Breast epithelium (tissue), 4 donors: ENCODE data around the gene MCU. TPM values are rescaled to one million over a fixed set of nuclear protein-coding genes. Genes with fewer than 3 reads are reported as not detected.

Source experiments
- DNase-seq, 2 donors: peaks; one replicate each; pipeline ENCODE4 v3.0.0-alpha.2; 2019; ENCODE audit warnings: low spot score in 2 of 2
- H3K27ac ChIP-seq, 2 donors: fragments of 200-600 bp; sonication (generic) in 1 of 2; one replicate each; pipeline ENCODE4 v1.5.1; 2016 to 2019; ENCODE audit warnings: mild to moderate bottlenecking in 1 of 2
- H3K27me3 ChIP-seq, 2 donors: fragments of 200-600 bp; sonication (generic) in 1 of 2; one replicate each; pipeline versions ENCODE4 v1.5.1 to v1.6.0; 2017 to 2019; ENCODE audit warnings: control low read depth in 1 of 2, mild to moderate bottlenecking in 1 of 2
- H3K36me3 ChIP-seq: fragments of 200-600 bp; one replicate; pipeline ENCODE4 v1.5.1; 2019
- H3K4me1 ChIP-seq, 2 donors: fragments of 200-600 bp; sonication (generic); one replicate each; pipeline ENCODE4 v1.5.1; 2016 to 2019; ENCODE audit warnings: control low read depth in 1 of 2
- H3K4me3 ChIP-seq, 3 donors: fragments of 200-600 bp; sonication (generic); 1 replicate in 2 of 3; 2 replicates in 1 of 3; pipeline ENCODE4 v1.5.1; 2016 to 2019; ENCODE audit warnings: mild to moderate bottlenecking in 3 of 3, moderate library complexity in 2 of 3
- H3K9me3 ChIP-seq, 2 donors: fragments of 200-600 bp; sonication (generic) in 1 of 2; one replicate each; pipeline ENCODE4 v1.5.1; 2016 to 2019; ENCODE audit warnings: control low read depth in 1 of 2
- POLR2A ChIP-seq: fragments of 450-650 bp; IDR thresholded peaks from one replicate; pipeline ENCODE4 v1.6.1; 2016; ENCODE audit warnings: antibody characterized with exemption, mild to moderate bottlenecking, moderate library complexity
- POLR2AphosphoS5 ChIP-seq, 3 donors: sonication (generic); formaldehyde crosslinking; IDR thresholded peaks; one replicate each; pipeline ENCODE4 v1.6.1; 2017; ENCODE audit warnings: antibody characterized with exemption in 3 of 3
- intact Hi-C: fragments of 100-400 bp; cut with DNase I; formaldehyde crosslinking; loops from one replicate; pipeline ENCODE4 v1.15.1; 2023; ENCODE audit warnings: low total_unique reads
- total RNA-seq, 3 donors: library from RNA; depleted of rRNA; stranded (reverse); fragments of >200 nt; gene quantifications; one replicate each; pipeline ENCODE4 v1.1.0, GENCODE V29; 2016
- TF ChIP-seq, protein P1 (sequence below), 3 donors: fragments of 450-650 bp; IDR thresholded peaks; one replicate each; pipeline ENCODE4 v1.5.1; 2016 to 2017; ENCODE audit warnings: antibody characterized with exemption in 3 of 3, mild to moderate bottlenecking in 3 of 3, moderate library complexity in 3 of 3

The MCU gene
- total RNA-seq, 3 donors from 2014 or later: 11.7 to 27.4 (median 20.6) TPM

DNA sequence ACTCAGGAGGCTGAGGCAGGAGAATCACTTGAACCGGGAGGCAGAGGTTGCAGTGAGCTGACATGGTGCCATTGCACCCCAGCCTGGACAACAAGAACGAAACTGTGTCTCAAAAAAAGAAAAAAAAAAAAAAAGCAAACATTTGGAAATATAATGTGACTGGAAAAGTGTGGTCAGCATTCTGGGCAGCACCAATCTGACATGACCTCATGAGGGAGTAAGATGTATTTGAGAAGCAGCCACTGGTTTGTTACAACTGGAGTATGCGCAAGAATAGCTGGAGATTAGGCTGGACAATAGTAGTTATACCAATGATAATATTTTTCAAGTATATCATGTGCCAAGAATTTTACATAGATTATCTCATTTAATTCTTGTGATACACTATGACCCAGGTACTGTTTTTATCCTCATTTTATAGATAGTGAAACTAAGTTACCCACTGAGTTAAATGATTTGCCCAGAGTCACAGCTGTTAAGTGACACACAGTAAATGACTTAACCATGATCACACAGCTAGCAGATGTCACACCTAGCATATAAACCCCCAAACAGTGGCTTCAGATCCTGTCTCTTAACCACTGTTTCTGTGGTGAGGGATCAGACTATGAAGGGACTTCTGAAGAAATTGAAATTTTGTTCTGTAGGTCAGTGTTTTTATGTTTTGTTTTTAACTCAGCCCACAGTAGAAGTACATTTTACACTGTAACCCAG, 11.1 kb downstream of the MCU start:
- H3K27ac ChIP-seq: no peak overlapping the region
- no peaks in the 10 kb centered on the region for H3K36me3 ChIP-seq
- TF ChIP-seq POLR2A: no peak
- TF ChIP-seq, protein P1, sequence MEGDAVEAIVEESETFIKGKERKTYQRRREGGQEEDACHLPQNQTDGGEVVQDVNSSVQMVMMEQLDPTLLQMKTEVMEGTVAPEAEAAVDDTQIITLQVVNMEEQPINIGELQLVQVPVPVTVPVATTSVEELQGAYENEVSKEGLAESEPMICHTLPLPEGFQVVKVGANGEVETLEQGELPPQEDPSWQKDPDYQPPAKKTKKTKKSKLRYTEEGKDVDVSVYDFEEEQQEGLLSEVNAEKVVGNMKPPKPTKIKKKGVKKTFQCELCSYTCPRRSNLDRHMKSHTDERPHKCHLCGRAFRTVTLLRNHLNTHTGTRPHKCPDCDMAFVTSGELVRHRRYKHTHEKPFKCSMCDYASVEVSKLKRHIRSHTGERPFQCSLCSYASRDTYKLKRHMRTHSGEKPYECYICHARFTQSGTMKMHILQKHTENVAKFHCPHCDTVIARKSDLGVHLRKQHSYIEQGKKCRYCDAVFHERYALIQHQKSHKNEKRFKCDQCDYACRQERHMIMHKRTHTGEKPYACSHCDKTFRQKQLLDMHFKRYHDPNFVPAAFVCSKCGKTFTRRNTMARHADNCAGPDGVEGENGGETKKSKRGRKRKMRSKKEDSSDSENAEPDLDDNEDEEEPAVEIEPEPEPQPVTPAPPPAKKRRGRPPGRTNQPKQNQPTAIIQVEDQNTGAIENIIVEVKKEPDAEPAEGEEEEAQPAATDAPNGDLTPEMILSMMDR (IDR thresholded peaks at IDR 0.05): no peak
- TF ChIP-seq POLR2AphosphoS5 (IDR thresholded peaks at IDR 0.05): no peak
- intact Hi-C loops: no loop called here
- no peaks in the 10 kb centered on the region for H3K9me3 ChIP-seq
- DNase-seq: no peak
- no peak overlapping the region for H3K4me3 ChIP-seq
- H3K4me1 ChIP-seq: no peaks in the 10 kb centered on the region
- H3K27me3 ChIP-seq: no peaks in the 10 kb centered on the region

DNA sequence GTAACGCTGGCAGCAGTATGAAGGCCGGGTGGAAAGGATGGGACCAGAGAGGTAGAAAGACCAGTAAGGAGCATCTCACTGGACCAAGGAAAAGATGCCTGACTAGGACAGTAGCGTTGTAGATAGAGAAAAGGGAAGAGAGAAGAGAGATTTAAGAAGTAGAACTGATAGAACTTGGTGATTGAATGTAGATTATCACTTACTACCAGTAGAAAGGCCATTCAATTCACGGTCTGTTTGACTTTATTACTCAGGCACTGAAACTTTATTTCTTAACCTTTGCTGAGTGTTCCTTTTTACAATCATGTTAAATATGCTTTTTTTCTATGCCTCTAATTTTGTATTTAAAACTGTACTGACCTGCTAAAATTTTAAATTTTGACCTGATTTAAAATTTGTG, 12.2 kb downstream of the MCU start:
- DNase-seq: no peak
- intact Hi-C loops: no loop called here

DNA sequence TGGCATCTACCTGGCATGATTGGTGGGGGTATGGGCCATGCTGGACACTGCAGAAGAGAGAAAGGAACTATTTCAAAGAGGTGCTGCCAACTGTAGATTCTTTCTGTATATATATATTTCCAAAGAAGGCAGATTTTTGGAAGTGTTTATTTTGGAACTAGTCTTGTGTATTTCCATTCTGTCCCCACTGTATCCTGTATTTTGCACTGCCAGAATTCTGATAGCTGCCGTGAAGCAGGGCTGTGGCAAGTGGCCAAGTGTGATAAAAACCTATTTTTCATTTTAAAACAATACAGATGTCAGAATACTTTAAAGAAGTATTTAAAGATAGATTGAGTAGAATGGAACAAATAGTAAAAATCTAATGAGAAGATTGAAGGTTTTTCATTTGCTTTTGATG, 17.1 kb downstream of the MCU start:
- no peaks in the 10 kb centered on the region for H3K36me3 ChIP-seq
- H3K27me3 ChIP-seq: no peaks in the 10 kb centered on the region
- no peaks in the 10 kb centered on the region for H3K4me1 ChIP-seq
- no peak for DNase-seq
- no peaks in the 10 kb centered on the region for H3K9me3 ChIP-seq
- intact Hi-C loops: loop anchor here (2.0 kb wide), 1 partner anchor 16 kb away; the partner anchor contains the start of gene MCU
- H3K4me3 ChIP-seq: no peak overlapping the region
- no peak for TF ChIP-seq POLR2AphosphoS5 (IDR thresholded peaks at IDR 0.05)
- TF ChIP-seq, protein P1 (IDR thresholded peaks at IDR 0.05): no peak
- no peak overlapping the region for H3K27ac ChIP-seq

More for the DNA sequence above, 12.2 kb downstream of the MCU start:
- TF ChIP-seq POLR2A (no peak), POLR2AphosphoS5 (IDR thresholded peaks at IDR 0.05) (no peak)
- TF ChIP-seq, protein P1 (IDR thresholded peaks at IDR 0.05): no peak
- H3K27me3 ChIP-seq: no peaks in the 10 kb centered on the region
- H3K4me1 ChIP-seq: no peaks in the 10 kb centered on the region
- H3K9me3 ChIP-seq: no peaks in the 10 kb centered on the region
- no peak overlapping the region for H3K4me3 ChIP-seq
- no peak overlapping the region for H3K27ac ChIP-seq
- H3K36me3 ChIP-seq: no peaks in the 10 kb centered on the region

DNA sequence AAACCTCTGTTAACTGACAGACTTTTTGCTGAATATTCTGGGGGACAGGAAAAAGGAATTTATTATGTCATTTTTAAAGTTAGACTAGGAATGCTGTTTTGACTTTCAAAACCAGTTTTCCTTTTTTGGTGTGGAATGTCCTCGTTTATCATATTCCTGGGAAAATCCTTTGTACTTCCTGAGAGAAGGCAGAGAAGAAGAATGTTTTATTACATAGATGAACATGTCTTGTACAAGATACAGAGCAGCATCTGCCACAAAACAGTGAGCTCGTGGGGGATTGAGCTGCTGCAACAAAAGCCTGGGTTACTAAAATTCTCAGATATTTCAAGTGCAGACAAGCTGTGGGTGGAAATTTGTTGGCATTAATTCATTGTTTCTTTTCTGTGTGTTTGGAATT, 20.2 kb downstream of the MCU start:
- no peaks in the 10 kb centered on the region for H3K4me1 ChIP-seq
- TF ChIP-seq, protein P1 (IDR thresholded peaks at IDR 0.05): no peak
- no peak for TF ChIP-seq POLR2A
- no peak for TF ChIP-seq POLR2AphosphoS5 (IDR thresholded peaks at IDR 0.05)
- H3K27ac ChIP-seq: no peak overlapping the region
- DNase-seq: no peak
- intact Hi-C loops: no loop called here
- no peaks in the 10 kb centered on the region for H3K36me3 ChIP-seq
- H3K4me3 ChIP-seq: no peak overlapping the region
- no peaks in the 10 kb centered on the region for H3K27me3 ChIP-seq
- H3K9me3 ChIP-seq: no peaks in the 10 kb centered on the region

DNA sequence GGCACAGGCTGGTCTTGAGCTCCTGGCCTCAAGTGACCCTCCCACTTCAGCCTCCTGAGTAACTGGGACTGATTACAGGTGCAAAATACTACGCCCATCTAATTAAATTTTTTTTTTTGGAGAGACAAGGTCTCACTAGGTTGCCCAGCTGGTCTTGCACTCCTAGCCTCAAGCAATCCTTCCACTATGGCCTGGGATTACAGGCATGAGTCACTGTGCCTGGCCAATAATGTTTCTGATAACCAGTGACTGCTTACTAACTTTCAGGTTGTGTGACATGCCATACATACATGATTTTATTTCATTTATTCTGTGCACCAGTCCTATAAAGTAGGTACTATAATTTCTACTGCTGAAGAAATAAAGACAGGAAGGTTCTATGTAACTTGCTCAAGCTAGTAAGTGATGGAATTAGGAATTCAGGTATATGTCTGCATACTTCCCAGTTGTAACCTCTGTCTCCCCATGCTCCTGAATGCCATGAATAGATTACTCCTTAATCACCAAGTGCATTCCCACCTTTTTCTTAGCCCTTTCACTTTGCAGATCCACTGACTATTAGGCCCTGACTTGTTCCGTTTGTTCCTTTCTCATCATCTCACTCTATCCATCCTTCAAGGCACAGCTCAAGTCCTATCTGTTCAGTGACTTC, 28.1 kb downstream of the MCU start:
- no peak for TF ChIP-seq POLR2AphosphoS5 (IDR thresholded peaks at IDR 0.05)
- no peak for TF ChIP-seq POLR2A
- TF ChIP-seq, protein P1 (IDR thresholded peaks at IDR 0.05): no peak
- no peaks in the 10 kb centered on the region for H3K36me3 ChIP-seq

More for the DNA sequence above, 28.1 kb downstream of the MCU start:
- no peak overlapping the region for H3K4me3 ChIP-seq
- no peak for DNase-seq
- no peak overlapping the region for H3K27ac ChIP-seq
- no peaks in the 10 kb centered on the region for H3K4me1 ChIP-seq
- intact Hi-C loops: no loop called here
- no peaks in the 10 kb centered on the region for H3K9me3 ChIP-seq
- no peaks in the 10 kb centered on the region for H3K27me3 ChIP-seq
